TTC549 (cell line): ENCODE data around the gene FNBP1.
"Not testable (repeated sequence)": the region's sequence is repeated elsewhere in the genome, so short reads cannot be mapped to it uniquely, and the experiment has no call there.

Source experiments
- FAIRE-seq: peaks from 2 replicates; lab custom pipeline; 2012; peaks lifted over from hg19 to GRCh38; lab: Jason Lieb, UNC

The FNBP1 gene

GRCh38 chr9:129991139-129991538, 51.9 kb downstream of the FNBP1 start:
- not testable (repeated sequence) for FAIRE-seq

- FAIRE-seq, result no peak
These were observed 52.5 kb downstream of the FNBP1 start for GRCh38 chr9:129990269-129991010.

GRCh38 chr9:129989740-129990139, 53.2 kb downstream of the FNBP1 start:
- FAIRE-seq, result no peak

GRCh38 chr9:129989362-129989708, 53.7 kb downstream of the FNBP1 start:
- FAIRE-seq, result no peak

GRCh38 chr9:129988607-129989361, 54.2 kb downstream of the FNBP1 start:
- FAIRE-seq, result no peak

- no peak for FAIRE-seq
These were observed 55.0 kb downstream of the FNBP1 start for GRCh38 chr9:129987941-129988340.

GRCh38 chr9:129987047-129987446, 55.9 kb downstream of the FNBP1 start:
- FAIRE-seq, result no peak

- FAIRE-seq, result not testable (repeated sequence)
These were observed 58.4 kb downstream of the FNBP1 start for GRCh38 chr9:129984589-129984988.

- FAIRE-seq, result no peak
These were observed 59.1 kb downstream of the FNBP1 start for GRCh38 chr9:129983891-129984290.

GRCh38 chr9:129981180-129981907, 61.6 kb downstream of the FNBP1 start:
- no peak for FAIRE-seq

GRCh38 chr9:129980224-129980623, 62.8 kb downstream of the FNBP1 start:
- FAIRE-seq, result not testable (repeated sequence)

GRCh38 chr9:129979071-129979745, 63.8 kb downstream of the FNBP1 start:
- FAIRE-seq, result no peak

GRCh38 chr9:129972816-129973215, 70.2 kb downstream of the FNBP1 start:
- FAIRE-seq, result no peak

GRCh38 chr9:129968690-129969485, 74.1 kb downstream of the FNBP1 start:
- FAIRE-seq, result no peak

GRCh38 chr9:129964901-129965734, 77.9 kb downstream of the FNBP1 start:
- no peak for FAIRE-seq

- no peak for FAIRE-seq
These were observed 79.9 kb downstream of the FNBP1 start for GRCh38 chr9:129962889-129963703.

- no peak for FAIRE-seq
These were observed 80.5 kb downstream of the FNBP1 start for GRCh38 chr9:129962451-129962864.

- FAIRE-seq, result no peak
These were observed 84.2 kb downstream of the FNBP1 start for GRCh38 chr9:129958796-129959195.

GRCh38 chr9:129954868-129955550, 88.0 kb downstream of the FNBP1 start:
- FAIRE-seq, result no peak
